K562 (cell line): ENCODE measurements around the gene FAM20B. TPM values are rescaled to one million over a fixed set of nuclear protein-coding genes. Genes with fewer than 3 reads are reported as not detected.
A peak's percentile ranks its signal among the peaks of the same experiment; 100 is the strongest.

Experiments used
- CEBPZ ChIP-seq: fragments of 150-350 bp; IDR thresholded peaks from 2 replicates; pipeline ENCODE4 v1.6.1; 2014; ENCODE audit warnings: low read depth, mild to moderate bottlenecking, low read length, borderline replicate concordance
- DEAF1 ChIP-seq: fragments of 450-650 bp; formaldehyde crosslinking; IDR thresholded peaks from 2 replicates; pipeline ENCODE4 v1.4.0; 2020; ENCODE audit warnings: mild to moderate bottlenecking, moderate library complexity
- DMBX1 ChIP-seq: fragments of 250-450 bp; sonication (Bioruptor Pico); IDR thresholded peaks from 2 replicates; pipeline ENCODE4 v1.8.0; 2022; ENCODE audit warnings: inconsistent platforms, mild to moderate bottlenecking, moderate library complexity, borderline replicate concordance
- ELF1 ChIP-seq: fragments of 200-800 bp; sonication (Bioruptor generic); IDR thresholded peaks from 2 replicates; pipeline ENCODE4 v1.6.1; 2016; ENCODE audit warnings: missing genetic modification characterization, missing compliant biosample characterization
- GMEB1 ChIP-seq: fragments of 250-450 bp; sonication (Bioruptor Pico); IDR thresholded peaks from 2 replicates; pipeline ENCODE4 v1.4.0; 2020; ENCODE audit warnings: mild to moderate bottlenecking
- HDAC6 ChIP-seq: IDR thresholded peaks from 2 replicates; pipeline ENCODE4 v1.6.1; 2012; ENCODE audit warnings: low read depth, mild to moderate bottlenecking, control low read depth, inconsistent platforms, low read length, moderate library complexity
- HNRNPH1 ChIP-seq: fragments of 200-400 bp; formaldehyde crosslinking; optimal IDR thresholded peaks from 2 replicates; pipeline ENCODE3; 2017; ENCODE audit warnings: low read depth, mild to moderate bottlenecking, low read length, moderate library complexity
- IFI16 ChIP-seq: fragments of 250-450 bp; sonication (Bioruptor Pico); IDR thresholded peaks from 2 replicates; pipeline ENCODE4 v2.1.2; 2022; ENCODE audit warnings: mild to moderate bottlenecking, inconsistent platforms
- KHSRP ChIP-seq: fragments of 450-650 bp; IDR thresholded peaks from 2 replicates; pipeline ENCODE4 v1.6.1; 2017
- PHF21A ChIP-seq: fragments of 450-650 bp; IDR thresholded peaks from 2 replicates; pipeline ENCODE4 v1.6.1; 2017; ENCODE audit warnings: low read depth, borderline replicate concordance
- RFX1 ChIP-seq: fragments of 450-650 bp; IDR thresholded peaks from 2 replicates; pipeline ENCODE4 v1.6.1; 2016; ENCODE audit warnings: mild to moderate bottlenecking, moderate library complexity
- SETDB1 ChIP-seq: IDR thresholded peaks from one replicate; pipeline ENCODE4 v1.6.1; 2012; ENCODE audit warnings: low read length, control low read depth, inconsistent platforms
- TCF15 ChIP-seq: fragments of 250-450 bp; sonication (Bioruptor Pico); IDR thresholded peaks from 2 replicates; pipeline ENCODE4 v1.8.0; 2022; ENCODE audit warnings: moderate library complexity, mild to moderate bottlenecking, inconsistent platforms
- TCF3 ChIP-seq: sonication (generic); formaldehyde crosslinking; IDR thresholded peaks from 2 replicates; pipeline ENCODE4 v1.4.0; 2020; ENCODE audit warnings: mild to moderate bottlenecking, missing genetic modification reagents
- TCFL5 ChIP-seq: fragments of 250-450 bp; sonication (Bioruptor Pico); conservative IDR thresholded peaks from 2 replicates; pipeline ENCODE4 v1.6.1; 2021; ENCODE audit warnings: mild to moderate bottlenecking, moderate library complexity, matching md5 sums
- TFAM ChIP-seq: fragments of 250-450 bp; sonication (Bioruptor Pico); conservative IDR thresholded peaks from 2 replicates; pipeline ENCODE4 v1.5.0; 2021; ENCODE audit warnings: mild to moderate bottlenecking, moderate library complexity
- ZC3H4 ChIP-seq: sonication (generic); formaldehyde crosslinking; IDR thresholded peaks from 2 replicates; pipeline ENCODE4 v1.9.0; 2021; ENCODE audit warnings: missing genetic modification reagents, borderline replicate concordance
- ZFX ChIP-seq: sonication (generic); formaldehyde crosslinking; IDR thresholded peaks from 2 replicates; pipeline ENCODE4 v1.8.0; 2022; ENCODE audit warnings: mild to moderate bottlenecking, missing genetic modification reagents, moderate library complexity
- ZNF24 ChIP-seq: fragments of 450-650 bp; IDR thresholded peaks from 2 replicates; pipeline ENCODE4 v1.6.1; 2016
- ZNF354B ChIP-seq: fragments of 250-450 bp; sonication (Bioruptor Pico); IDR thresholded peaks from 2 replicates; pipeline ENCODE4 v1.4.0; 2020
- ZNF431 ChIP-seq: sonication (generic); formaldehyde crosslinking; IDR thresholded peaks from 2 replicates; pipeline ENCODE4 v1.8.0; 2022; ENCODE audit warnings: mild to moderate bottlenecking, missing genetic modification reagents
- ZNF511 ChIP-seq: sonication (generic); formaldehyde crosslinking; IDR thresholded peaks from 2 replicates; pipeline ENCODE4 v1.8.0; 2022; ENCODE audit warnings: mild to moderate bottlenecking, missing genetic modification reagents
- polyA plus RNA-seq, 8 experiments: library from polyadenylated mRNA; depleted of rRNA in 4 of 8; stranded (reverse) in 5 of 8; unstranded in 3 of 8; fragments of >200 nt; fragmentation: Nextera tagmentation in 2 of 8; fragmentation: Illumina TruSeq in 1 of 8; extraction: Ambion mirVana in 2 of 8; extraction: Trizol in 1 of 8; gene quantifications; 2 replicates each; pipeline versions ENCODE4 v1.2.1 to v1.2.3, GENCODE V29; 2011 to 2014; ENCODE audit warnings: inconsistent platforms in 1 of 8, missing spikeins in 1 of 8
- total RNA-seq, 7 experiments: library from RNA; depleted of rRNA in 6 of 7; stranded (reverse); fragments of >200 nt in 6 of 7; fragmentation: Illumina TruSeq in 2 of 7; extraction: Trizol in 2 of 7; gene quantifications; 2 replicates each; pipeline versions ENCODE4 v1.2.1 to v1.2.3, GENCODE V29; 2011 to 2021; ENCODE audit warnings: low replicate concordance in 1 of 7

The FAM20B gene
- total and polyA plus RNA-seq, 9 of the 15 experiments (the other 6 are each of a cell fraction or from before 2014, with no cell fraction given) = 7.2 to 67.5 (median 42.9) TPM

- TF ChIP-seq GMEB1 (peak; percentile 86), DEAF1 (CRISPR knock-in tag) (no peak), TFAM (CRISPR knock-in tag) (no peak), KHSRP (no peak), ZNF431 (CRISPR knock-in tag) (peak; percentile 69), ZC3H4 (CRISPR knock-in tag) (no peak), RFX1 (no peak), ZNF354B (no peak), SETDB1 (no peak), DMBX1 (CRISPR knock-in tag) (peak; percentile 59; the same call in 1 of the 2 replicates), CEBPZ (no peak), IFI16 (CRISPR knock-in tag) (no peak), TCF15 (CRISPR knock-in tag) (no peak), PHF21A (no peak), HDAC6 (no peak), ZFX (peak; percentile 98), ZNF24 (0 out of 2 replicates have a peak, but pooled peaks have one; percentile 16), ELF1 (tag) (peak; percentile 72; the same call in 1 of the 2 replicates), TCFL5 (CRISPR knock-in tag) (no peak), ZNF511 (CRISPR knock-in tag) (peak; percentile 90), HNRNPH1 (no peak), TCF3 (CRISPR knock-in tag) (no peak; the same call in 1 of the 2 replicates)
Observed at GRCh38 chr1:179025975-179026812, 500 bp downstream of the FAM20B start (continued).
